HG02852 (cell line): ENCODE measurements around the gene SKIC8.

Experiments used
- ATAC-seq: cut with Tn5 transposase; IDR thresholded peaks from one replicate; pipeline ENCODE4 v1.9.1; 2021; ENCODE audit warnings: mild to moderate bottlenecking, moderate library complexity; ENCODE audit not compliant: unreplicated experiment

SKIC8 gene

DNA sequence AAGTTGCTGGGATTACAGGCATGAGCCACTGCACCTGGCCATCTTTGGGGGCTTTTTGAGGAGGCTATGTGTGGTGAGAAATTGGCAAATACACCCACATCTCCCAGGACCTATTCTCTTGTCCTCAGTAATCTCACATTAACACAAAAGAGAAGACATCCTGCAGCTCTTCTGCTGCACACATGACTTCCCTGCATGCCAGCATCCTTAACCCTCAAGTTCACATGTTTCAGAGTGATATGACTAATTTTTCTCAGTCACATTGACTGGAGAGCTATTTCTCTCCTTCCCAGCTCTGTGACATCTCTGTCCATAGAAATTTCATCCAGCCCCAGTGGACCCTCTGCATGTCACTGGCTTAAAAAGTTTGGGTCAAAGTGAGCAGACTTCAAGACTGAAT is 1.9 kb upstream of the SKIC8 start:
- no peak for ATAC-seq

GRCh38 chr15:78292219-78292618 is 7.2 kb downstream of the SKIC8 start:
- no peak for ATAC-seq

GRCh38 chr15:78291698-78292097 is 7.7 kb downstream of the SKIC8 start:
- no peak for ATAC-seq

DNA sequence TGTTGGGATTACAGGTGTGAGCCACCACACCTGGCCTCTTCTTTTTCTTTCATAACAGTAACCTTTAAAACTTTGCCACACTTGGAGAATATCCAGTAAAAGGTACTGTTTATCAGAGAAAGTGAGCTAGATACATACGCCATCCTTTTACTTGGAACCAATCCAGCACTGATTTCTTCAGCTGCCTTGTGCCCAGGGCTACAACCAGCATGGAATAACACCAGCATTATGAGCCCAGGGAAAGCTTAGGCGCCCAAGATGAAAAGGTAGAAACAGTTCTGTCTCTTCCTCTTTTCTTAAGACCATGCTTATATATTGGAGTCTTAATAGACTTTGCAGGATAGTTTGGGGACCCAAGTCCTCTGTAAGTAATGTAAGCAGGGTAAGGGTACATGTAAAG is 8.4 kb downstream of the SKIC8 start:
- ATAC-seq = no peak

DNA sequence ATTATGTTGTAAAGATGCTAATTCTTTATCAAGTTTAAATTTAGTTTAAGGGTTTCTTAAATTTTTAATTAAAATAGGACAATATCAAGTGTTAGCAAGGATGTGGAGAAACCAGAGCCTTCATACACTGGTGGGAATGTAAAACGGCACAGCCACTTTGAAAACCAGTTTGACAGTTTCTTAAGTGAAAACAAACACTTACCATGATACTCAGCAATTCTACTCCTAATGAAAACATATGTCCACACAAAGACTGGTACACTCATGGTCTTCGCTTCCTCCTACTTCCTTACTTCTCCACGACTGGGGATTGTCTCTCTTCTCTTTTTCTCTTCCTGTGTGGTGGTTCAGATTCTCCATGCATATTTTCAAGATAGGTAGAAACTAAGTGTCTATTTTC is 9.2 kb downstream of the SKIC8 start:
- no peak for ATAC-seq

DNA sequence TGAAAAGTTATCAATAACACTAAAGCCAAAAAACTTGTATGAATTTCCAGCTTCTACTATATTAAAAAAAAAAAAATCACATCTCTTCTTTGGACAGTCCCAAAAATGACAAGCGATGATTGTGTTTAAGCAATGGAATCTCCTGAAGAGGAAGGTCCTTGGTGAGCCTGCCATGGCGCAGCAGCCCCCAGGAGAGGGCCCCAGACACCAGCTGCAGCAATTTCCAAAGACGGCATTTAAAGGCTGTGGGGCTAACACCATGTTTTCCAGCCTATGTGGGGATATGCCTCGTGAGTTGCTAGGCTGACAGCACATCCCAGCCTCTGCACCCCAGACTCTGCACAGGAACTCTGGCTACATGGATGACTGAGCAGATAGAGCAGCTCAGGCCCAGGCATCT is 14.7 kb downstream of the SKIC8 start:
- no peak for ATAC-seq

DNA sequence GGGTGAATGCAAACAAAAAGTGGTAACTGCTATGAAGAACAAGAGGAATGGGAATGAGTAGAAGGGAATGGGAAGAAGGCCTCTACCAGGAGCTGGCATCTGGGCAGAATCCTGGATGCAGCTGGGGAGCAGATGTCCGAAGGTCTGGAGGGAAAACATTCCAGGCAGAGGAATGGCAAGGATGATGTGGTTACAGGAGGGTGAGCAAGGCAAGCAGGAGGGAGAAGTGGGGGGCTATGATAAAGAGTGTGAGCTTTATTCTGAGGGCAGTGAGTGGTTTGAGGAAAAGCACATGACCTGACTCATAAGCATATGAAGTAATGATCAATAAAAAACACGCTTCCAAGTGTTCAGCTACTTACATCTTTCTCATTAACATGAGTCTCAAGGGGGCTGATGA is 17.1 kb downstream of the SKIC8 start:
- ATAC-seq = no peak

DNA sequence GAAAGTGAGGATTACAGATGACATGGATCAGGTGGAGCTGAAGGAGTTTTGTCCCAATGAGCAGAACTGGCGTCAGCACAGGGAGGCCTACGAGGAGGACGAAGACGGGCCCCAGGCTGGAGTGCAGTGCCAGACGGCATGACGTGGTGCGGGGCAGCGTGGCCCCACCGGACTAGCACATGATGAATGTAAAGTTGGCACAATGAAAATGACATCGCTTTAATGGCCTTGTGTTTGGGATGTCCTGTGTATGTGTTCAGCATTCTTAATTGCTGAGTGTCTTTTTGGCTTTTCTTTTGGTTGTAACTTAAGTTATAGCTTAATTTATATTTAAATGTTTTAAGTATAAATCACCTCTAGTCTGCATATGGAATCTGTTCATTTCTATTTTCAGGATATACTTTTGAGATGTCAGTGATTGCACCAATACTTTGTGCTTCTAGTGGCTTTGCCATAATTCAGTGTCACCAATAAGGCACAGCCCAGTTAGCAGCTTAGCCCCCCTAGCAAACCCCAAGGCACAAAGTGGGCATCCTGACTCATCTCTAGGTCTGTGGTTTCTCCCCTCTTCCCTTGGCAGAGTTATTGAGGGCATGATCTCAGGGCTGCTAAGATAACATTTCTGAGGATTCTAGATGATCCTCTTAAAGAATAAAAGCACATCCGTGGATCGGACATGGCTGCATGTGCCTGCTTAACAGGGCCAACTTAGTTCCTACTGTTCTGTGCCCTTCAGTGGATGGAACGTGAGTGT is 18.9 kb downstream of the SKIC8 start:
- ATAC-seq = no peak

DNA sequence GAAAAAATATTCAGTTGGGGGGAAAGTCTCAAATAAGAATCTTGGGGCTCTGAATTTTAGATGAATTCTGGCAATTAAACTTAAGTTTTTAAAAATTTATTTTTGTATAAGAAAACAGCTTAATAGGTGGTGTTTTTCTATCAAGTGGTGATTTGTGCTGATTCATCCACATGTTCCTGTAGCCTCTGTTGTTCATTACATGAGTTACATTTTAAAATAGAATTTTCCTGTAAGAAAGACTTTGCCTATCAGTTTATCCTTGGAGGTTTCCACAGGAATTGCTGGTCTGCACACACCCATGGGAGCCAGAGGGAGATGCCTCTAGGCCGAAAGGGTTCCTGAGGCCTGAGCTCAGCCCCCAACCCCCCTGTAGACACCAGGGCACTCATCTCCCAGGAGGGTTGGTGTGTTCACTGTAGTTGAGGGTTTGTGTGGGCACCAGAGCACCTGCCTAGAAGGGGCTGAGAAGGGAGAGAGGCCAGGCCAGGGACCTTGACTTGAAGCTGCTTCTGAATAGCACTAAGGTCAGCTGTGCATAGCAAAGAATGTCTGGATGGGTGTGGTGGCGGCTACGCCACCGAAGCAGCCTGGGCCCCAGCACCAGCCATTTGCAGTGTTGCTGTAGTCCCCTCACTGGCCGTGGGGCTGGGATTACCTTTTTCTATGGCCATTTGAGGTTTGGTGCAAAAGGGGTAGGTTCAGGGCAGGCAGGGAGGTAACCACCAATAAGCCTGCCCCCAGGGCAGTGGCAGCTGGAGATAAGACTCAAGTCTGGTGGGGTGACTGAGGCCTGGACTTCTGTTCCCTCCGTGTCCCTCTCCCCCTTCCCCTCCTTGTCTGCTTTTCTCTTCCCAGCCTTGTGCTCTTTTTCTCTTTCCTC is 23.1 kb downstream of the SKIC8 start:
- ATAC-seq = no peak

DNA sequence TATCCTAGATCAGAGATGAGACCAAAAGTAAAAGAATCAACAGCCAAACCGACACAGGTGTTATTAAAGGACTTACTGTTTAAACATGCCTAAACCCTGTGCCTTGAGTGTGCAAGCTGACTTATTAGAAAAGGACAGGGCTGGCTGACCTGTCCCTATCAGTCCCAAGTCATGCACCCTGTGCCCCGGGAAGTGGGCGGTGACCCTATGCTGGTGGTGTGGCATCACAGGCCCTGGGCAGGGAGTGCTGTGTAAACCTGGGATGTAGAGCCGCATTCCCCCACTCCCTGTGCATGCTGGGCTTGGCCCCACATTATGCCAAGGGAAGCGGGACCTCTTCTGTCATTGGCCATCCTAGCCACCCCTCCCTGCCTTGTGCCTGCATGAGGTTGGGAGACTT is 24.4 kb downstream of the SKIC8 start:
- ATAC-seq = no peak

GRCh38 chr15:78272776-78273175 is 26.6 kb downstream of the SKIC8 start:
- no peak for ATAC-seq

- no peak for ATAC-seq
Observed at GRCh38 chr15:78272316-78272715, 27.1 kb downstream of the SKIC8 start.

- ATAC-seq = no peak
Observed at GRCh38 chr15:78266806-78267205, 32.6 kb downstream of the SKIC8 start.

DNA sequence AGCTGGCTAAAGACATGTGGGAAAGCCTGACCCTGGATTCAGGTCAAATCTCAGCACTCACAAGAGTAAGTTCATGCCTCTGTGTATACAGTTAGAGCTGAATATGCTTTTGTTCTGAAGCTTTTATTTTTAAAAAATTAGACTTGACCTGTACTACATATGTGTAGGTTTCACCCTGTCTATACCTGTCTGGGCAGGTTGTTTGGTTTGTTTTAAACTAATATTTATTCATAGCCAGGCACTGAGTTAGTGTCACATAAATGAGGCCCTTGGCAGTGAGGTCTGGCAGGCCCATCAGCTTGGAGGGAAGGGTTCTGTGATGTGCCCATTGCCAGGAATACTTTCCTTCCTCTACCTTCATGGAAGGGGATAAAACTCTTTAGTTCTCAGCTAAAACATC is 33.2 kb downstream of the SKIC8 start:
- ATAC-seq = no peak

GRCh38 chr15:78265752-78266224 is 33.6 kb downstream of the SKIC8 start:
- no peak for ATAC-seq

DNA sequence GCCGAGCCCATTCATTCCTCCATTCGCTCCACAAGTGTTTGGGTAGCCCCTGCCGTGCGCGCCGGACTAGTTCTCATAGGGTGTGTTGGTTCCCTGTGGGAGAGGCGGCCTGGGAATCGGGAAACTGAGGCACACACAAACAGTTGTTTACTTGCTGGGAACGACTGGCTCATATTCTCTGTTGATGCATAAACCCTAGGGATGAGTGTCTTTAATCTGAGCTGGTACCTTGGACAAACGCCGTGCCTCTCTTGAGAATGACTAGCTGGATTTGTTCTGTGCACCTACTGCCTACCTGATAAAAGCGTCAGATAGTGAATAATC is 34.3 kb downstream of the SKIC8 start:
- no peak for ATAC-seq

DNA sequence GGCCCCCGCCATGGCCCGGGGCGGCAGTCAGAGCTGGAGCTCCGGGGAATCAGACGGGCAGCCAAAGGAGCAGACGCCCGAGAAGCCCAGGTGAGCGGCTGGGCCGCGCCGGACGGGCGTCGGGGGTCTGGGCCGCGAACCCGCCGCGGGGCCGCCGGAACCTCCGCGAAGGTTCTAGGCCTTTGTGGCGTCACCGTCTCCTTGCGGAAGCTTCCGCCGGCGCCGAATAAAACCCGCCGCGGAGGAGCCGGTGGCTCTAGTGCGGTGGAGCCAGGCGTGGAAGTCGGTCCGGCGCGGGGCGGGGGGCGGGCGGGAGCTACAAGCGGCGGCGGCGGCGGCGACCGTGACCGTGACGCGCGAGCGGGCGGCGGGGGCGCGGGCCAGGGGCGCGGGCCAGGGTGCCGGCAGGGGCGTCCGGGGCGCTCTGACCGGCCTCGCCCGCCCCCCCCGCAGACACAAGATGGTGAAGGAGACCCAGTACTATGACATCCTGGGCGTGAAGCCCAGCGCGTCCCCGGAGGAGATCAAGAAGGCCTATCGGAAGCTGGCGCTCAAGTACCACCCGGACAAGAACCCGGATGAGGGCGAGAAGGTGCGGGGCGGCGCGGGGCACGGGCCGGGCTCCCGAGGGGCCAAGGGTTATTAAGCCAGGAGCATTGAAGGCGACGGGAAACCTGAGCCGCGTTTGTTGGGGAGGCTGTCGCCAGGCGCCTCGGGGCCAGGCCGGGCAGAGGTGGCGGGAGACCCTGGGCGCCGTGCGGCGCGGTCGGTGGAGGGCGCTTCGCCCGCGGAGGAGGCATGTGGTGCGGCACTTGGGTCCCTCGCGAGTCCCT is 34.9 kb downstream of the SKIC8 start, which contains the start of gene DNAJA4:
DNAJA4 (plus strand) TSS at position 259 of the 833 bp plus-strand sequence; CDS start at position 461, 202 bp downstream.
- no peak for ATAC-seq

GRCh38 chr15:78263907-78264303 is 35.5 kb downstream of the SKIC8 start:
- ATAC-seq = no peak

DNA sequence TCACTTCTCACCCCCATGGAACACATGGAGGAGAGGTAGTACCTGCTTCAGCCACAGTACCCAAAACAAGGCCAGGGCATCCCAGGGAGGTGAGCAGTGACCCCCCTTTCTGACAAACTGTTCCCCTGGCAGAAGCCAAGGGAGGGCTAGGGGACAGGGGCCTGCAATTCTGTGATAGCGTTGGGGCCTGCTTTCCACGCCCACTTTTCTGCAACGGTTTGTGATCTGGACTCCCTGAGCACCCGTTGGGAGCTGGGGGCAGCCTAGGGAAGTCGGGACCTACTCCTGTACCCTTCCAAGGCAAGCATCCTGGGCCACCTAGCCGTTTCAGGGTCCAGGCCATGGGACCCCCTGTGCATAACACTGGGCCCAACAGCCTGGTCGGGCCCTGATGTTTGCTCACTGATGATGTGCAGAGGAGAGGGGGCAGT is 36.0 kb downstream of the SKIC8 start:
- no peak for ATAC-seq

DNA sequence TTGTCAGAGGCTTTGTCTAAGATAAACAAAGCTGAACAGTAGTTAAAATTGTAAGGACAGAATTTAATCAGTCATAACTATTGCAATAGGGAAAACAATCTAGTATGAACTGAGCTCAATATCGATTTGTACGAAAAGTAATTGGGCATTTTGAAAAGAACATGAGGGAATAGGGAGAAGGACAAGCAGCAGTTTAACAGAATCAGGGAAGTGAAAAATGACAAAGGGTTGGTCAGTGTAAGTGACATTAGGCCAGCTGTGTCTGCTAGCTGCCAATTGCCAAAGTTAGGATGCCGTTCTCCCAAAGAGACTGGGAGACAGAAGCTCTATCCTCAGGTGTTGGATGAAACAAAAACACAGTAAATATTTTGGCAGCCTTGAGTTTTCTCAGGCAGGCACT is 38.3 kb downstream of the SKIC8 start:
- no peak for ATAC-seq

DNA sequence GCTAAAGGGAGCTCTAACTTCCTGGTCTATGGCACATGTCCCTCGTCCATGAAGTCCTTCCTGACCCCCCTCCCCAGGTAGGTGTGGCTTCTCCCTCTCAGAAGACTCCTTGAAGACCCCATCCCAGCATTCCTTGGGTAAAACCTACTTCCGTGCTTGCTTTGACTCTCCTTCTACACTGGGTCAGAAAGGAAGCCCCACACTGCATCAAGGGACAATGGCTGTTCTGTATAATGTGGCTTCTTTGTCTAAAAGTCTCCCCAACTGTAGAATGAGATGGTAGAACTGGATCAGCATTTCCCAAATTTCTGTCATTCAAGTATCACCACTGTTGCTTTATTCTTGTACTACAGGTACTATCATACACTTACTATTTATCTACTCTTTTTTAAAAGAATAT is 38.9 kb downstream of the SKIC8 start:
- ATAC-seq = no peak
